RPMI8226 (cell line): Measurements from ENCODE around the gene RIPK1.
"Not testable (repeated sequence)": the region's sequence is repeated elsewhere in the genome, so short reads cannot be mapped to it uniquely, and the experiment has no call there.

Experiments used
- DNase-seq: peaks from one replicate; pipeline ENCODE4 v3.0.0-alpha.2; 2015

The RIPK1 gene

GRCh38 chr6:3046295-3046694 is 22.0 kb upstream of the RIPK1 start:
- no peak for DNase-seq

GRCh38 chr6:3048009-3048408 is 20.3 kb upstream of the RIPK1 start:
- DNase-seq: not testable (repeated sequence)

DNA sequence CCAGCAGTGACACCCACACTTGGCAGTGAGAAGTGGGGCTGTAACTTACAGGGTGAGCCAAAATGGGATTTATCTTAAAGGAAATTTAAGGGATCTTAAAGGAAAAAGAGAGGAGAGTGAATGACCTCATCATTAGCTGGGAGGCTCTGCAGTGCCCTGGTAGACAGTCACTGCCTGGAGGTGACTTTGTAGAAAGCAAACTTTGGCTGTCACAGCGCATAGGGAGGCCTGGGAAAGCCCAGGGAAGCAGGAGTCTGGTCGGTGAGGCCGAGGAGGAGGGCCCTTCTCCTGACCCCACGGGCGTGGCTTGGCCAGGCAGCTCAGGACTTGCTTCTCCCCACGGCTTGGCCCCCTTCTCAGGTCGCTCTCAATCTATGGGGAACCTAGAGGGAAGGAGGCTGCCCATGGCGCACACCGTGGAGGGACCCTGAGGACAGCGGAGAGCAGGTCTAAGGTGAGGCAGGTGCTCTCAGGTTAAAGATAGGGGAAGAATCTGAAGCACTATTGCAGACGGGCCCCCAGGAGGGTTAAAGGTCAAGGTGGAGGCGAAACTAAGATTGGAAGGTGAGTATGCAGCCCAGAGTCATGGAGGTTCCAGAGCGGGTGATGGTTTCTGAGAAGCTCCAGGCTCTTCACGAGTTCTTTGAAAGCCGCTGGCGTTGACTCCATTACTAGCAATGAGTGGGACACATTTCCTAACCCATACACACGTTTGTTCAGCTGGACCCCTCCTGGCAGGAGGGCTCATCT is 15.6 kb upstream of the RIPK1 start:
- no peak for DNase-seq

- no peak for DNase-seq
Observed at GRCh38 chr6:3053231-3053508, 15.1 kb upstream of the RIPK1 start.

GRCh38 chr6:3054229-3055157 is 13.8 kb upstream of the RIPK1 start:
- peak; percentile 37 for DNase-seq

GRCh38 chr6:3055158-3055499 is 13.2 kb upstream of the RIPK1 start:
- not testable (repeated sequence) for DNase-seq

DNA sequence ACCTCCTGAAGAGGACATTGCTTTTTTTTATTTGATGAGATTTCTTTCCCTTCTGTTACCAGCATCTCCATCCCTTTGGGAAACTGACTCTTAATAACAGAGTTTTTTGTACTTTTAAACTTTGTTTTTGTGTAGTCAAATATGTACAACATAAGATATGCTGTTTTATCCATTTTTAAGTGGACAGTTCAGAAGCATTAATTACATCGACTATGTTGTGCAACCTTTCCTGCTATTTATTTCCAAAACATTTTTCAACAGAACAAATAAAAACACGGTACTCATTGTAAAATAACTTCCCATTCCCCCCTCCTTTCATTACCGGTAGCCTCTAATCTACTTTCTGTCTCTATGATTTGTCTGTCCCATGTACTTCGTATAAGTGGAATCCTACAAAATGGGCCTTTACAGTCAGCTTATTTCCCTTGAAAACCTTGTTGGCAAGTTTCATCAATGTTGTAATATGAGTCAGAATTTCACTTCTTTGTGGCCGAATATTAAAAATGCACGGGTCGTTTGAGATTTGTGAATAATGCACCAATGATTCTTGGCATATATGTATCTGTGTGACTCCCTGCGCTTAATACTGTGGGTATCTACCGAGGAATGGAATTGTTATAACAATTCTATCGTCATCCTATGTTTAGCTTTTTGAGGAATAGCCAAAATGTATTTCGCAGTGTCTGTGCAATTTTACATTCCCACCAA is 11.1 kb upstream of the RIPK1 start:
- no peak for DNase-seq

- no peak for DNase-seq
Observed at GRCh38 chr6:3058957-3059356, 9.3 kb upstream of the RIPK1 start.

DNA sequence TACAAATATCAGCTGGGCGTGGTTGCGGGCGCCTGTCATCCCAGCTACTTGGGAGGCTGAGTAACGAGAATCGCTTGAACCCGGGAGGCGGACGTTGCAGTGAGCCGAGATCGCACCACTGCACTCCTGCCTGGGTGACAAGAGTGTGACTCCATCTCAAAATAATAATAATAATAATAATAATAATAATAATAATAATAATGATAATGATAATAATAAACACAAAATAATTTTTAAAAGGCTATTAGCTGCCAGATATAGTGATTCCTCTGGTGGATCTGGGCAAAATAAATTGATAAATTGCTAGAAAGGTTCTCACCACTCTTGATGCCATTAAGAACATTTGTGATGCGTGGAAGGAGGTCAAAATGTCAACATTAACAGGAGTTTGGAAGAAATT is 8.2 kb upstream of the RIPK1 start:
- not testable (repeated sequence) for DNase-seq

- DNase-seq: peak; percentile 44
Observed at GRCh38 chr6:3061501-3061941, 6.8 kb upstream of the RIPK1 start.

- not testable (repeated sequence) for DNase-seq
Observed at GRCh38 chr6:3063340-3063732, 5.0 kb upstream of the RIPK1 start.

- DNase-seq: peak; percentile 97
Observed at GRCh38 chr6:3063733-3064700, 4.3 kb upstream of the RIPK1 start.

DNA sequence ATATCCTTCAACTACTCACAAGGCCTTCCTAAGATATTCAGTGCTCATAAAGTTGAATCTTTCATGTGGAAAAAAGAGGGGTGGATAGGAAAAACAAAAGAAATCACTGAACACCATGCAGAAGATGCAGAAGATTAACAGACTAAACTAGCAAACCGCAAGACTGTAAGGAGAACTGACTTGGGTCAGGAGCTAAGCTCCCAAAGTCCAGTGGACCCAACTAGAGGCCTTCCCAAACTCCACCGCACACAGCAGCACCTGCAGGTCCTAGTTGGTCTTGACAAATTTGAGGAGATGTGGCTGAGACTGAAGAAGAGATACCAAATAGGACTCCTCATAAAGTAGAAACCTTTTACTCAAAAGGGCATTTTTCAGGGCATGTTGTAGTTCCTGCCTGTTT is 3.3 kb downstream of the RIPK1 start:
- DNase-seq: no peak

DNA sequence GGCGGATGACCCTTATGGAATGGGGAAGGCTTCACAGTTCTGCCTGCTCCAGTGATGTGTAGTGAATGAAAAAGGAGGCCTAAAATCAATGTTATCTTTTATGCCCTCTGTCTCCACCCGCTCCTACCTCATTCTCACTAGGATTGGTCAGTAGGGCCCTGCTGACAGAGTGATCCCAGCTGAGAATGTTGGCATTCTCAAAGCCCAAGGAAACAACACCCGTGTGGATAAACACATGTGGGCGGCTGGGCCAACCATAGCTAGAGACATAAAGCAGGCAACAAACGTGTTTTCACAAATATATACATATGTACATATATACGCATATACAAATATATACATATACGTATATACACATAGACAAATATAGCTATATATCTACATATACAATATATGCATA is 4.5 kb downstream of the RIPK1 start:
- DNase-seq: no peak

- DNase-seq: no peak
Observed at GRCh38 chr6:3073382-3073781, 5.1 kb downstream of the RIPK1 start.

- DNase-seq: no peak
Observed at GRCh38 chr6:3075772-3076113, 7.4 kb downstream of the RIPK1 start.

- DNase-seq: no peak
Observed at GRCh38 chr6:3076320-3076719, 8.0 kb downstream of the RIPK1 start.

DNA sequence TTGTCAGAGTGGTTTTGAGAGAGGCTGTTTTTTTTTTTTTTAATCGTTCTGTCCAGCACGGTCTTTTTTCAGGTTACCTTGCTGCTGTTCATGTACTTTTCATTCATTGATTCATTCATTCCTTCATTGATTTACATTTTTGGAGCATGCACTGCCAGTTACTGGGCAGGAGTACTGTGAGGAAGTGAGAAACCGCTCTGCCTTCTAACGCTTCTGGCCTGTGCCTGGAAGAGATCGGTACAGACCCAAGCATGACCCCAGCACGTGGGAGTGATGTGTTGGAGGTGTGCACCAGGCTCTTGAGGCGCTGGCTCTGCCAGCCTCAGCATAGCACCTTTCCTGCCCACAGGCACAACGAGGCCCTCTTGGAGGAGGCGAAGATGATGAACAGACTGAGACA is 9.1 kb downstream of the RIPK1 start:
- DNase-seq: no peak

- not testable (repeated sequence) for DNase-seq
Observed at GRCh38 chr6:3078952-3079351, 10.7 kb downstream of the RIPK1 start.

DNA sequence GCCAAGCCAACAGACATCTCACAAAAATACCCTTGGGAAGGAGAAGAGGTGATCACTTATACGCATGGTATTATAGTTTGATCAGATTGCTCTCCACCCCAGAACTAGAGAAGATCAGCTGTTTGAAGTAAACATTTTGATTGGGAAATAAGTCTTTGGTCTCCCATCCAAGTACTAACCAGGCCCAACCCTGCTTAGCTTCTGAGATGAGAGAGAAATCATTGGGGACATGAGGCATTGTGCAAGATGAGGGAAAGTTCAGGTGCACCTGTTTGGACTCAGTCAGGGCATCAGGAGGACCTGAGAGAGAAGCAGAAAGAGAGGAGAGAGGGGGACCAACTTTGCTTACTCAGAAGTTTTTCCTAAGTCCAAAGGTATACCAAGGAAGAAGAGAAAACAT is 11.4 kb downstream of the RIPK1 start:
- no peak for DNase-seq

DNA sequence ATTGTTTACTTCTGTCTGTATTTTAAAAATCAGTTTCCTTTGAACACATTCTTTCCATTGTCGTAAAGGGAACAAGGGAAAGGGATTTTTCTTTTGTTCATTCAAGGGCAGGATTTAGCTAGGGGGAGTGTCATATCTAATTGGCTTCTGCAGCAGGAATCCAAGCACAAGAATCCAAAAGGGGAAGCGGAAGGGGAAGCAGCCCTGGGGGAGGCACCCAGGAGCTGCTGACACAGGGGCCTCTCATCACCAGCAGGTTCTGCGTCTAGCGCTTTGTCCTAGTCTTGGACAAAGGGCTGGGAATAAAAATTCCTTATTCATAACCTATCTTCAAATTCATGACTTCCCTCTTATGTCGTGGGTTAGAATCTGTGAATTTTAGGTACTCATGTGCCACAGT is 13.7 kb downstream of the RIPK1 start:
- DNase-seq: no peak

DNA sequence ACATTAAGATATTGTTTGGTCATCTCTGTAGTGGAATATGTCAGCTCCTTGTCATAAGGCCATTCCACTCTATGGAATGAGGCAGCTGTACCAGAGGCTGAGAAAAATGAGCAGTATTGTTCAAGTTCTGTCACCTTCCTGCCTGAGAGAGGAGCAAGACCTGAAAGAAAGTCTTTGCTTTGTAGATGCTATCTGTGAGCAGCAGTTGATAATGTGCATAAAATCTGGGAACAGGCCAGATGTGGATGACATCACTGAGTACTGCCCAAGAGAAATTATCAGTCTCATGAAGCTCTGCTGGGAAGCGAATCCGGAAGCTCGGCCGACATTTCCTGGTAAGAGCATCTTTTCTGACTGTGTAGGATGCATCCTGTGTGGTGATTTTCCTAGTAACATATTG is 16.8 kb downstream of the RIPK1 start:
- no peak for DNase-seq
